Bronchial epithelial cell (primary cell): ENCODE data around the gene ABLIM2. TPM values are rescaled to one million over a fixed set of nuclear protein-coding genes. Genes with fewer than 3 reads are reported as not detected.

Experiments
- DNase-seq: peaks from one replicate; pipeline ENCODE4 v3.0.0-alpha.2; 2010; ENCODE audit warnings: low read depth
- FAIRE-seq: peaks from 2 replicates; lab custom pipeline; 2011; peaks lifted over from hg19 to GRCh38; lab: Jason Lieb, UNC
- H3K27me3 ChIP-seq: 2 replicates; pipeline ENCODE4 v1.5.1; 2011; ENCODE audit warnings: low read length; ENCODE audit not compliant: control insufficient read depth, insufficient read depth
- H3K36me3 ChIP-seq: 2 replicates; pipeline ENCODE4 v1.5.1; 2011; ENCODE audit warnings: low read length; ENCODE audit not compliant: control insufficient read depth, insufficient read depth
- H3K4me3 ChIP-seq: 2 replicates; pipeline ENCODE4 v1.5.1; 2011; ENCODE audit warnings: mild to moderate bottlenecking, low read depth, low read length, control low read depth
- CTCF ChIP-seq: IDR thresholded peaks from 2 replicates; pipeline ENCODE4 v1.5.1; 2011; ENCODE audit warnings: mild to moderate bottlenecking, moderate library complexity, low read length, control low read depth, inconsistent platforms; ENCODE audit not compliant: insufficient read depth, severe bottlenecking
- total RNA-seq: library from RNA; depleted of rRNA; stranded (reverse); fragments of >200 nt; gene quantifications from 2 replicates; pipeline ENCODE4 v1.2.1, GENCODE V29; 2014

Gene ABLIM2
- total RNA-seq, 1 donor from 2014 or later: 1.1 TPM

GRCh38 chr4:8170341-8170740 lies 11.7 kb upstream of the ABLIM2 start:
- no peaks in the 10 kb centered on the region for H3K36me3 ChIP-seq
- H3K4me3 ChIP-seq: no peak overlapping the region
- FAIRE-seq: no peak
- no peaks in the 10 kb centered on the region for H3K27me3 ChIP-seq
- no peak for TF ChIP-seq CTCF
- DNase-seq: no peak

GRCh38 chr4:8169763-8170162 lies 11.2 kb upstream of the ABLIM2 start:
- no peaks in the 10 kb centered on the region for H3K36me3 ChIP-seq
- no peak overlapping the region for H3K4me3 ChIP-seq
- FAIRE-seq: no peak
- H3K27me3 ChIP-seq: no peaks in the 10 kb centered on the region
- no peak for DNase-seq
- TF ChIP-seq CTCF: no peak

- H3K4me3 ChIP-seq: no peak overlapping the region
- no peaks in the 10 kb centered on the region for H3K27me3 ChIP-seq
- FAIRE-seq (no peak), DNase-seq (no peak)
- TF ChIP-seq CTCF: no peak
- no peaks in the 10 kb centered on the region for H3K36me3 ChIP-seq
Measured at GRCh38 chr4:8168832-8169598, 10.4 kb upstream of the ABLIM2 start.

- DNase-seq (no peak), FAIRE-seq (no peak)
- Histone ChIP-seq H3K4me3 (no peak overlapping the region), H3K36me3 (no peaks in the 10 kb centered on the region), H3K27me3 (no peaks in the 10 kb centered on the region)
- peak; percentile 35 for TF ChIP-seq CTCF
Measured at GRCh38 chr4:8168232-8168631, 9.6 kb upstream of the ABLIM2 start.

GRCh38 chr4:8167815-8168214 lies 9.2 kb upstream of the ABLIM2 start:
- FAIRE-seq: no peak
- no peak for TF ChIP-seq CTCF
- H3K36me3 ChIP-seq: no peaks in the 10 kb centered on the region
- H3K4me3 ChIP-seq: no peak overlapping the region
- H3K27me3 ChIP-seq: no peaks in the 10 kb centered on the region
- DNase-seq: no peak

GRCh38 chr4:8167291-8167690 lies 8.7 kb upstream of the ABLIM2 start:
- no peaks in the 10 kb centered on the region for H3K36me3 ChIP-seq
- FAIRE-seq (no peak), DNase-seq (no peak)
- no peak for TF ChIP-seq CTCF
- H3K4me3 ChIP-seq: no peak overlapping the region
- H3K27me3 ChIP-seq: no peaks in the 10 kb centered on the region
